Measurements from ENCODE around the gene CNOT3.

CNOT3 gene

DNA sequence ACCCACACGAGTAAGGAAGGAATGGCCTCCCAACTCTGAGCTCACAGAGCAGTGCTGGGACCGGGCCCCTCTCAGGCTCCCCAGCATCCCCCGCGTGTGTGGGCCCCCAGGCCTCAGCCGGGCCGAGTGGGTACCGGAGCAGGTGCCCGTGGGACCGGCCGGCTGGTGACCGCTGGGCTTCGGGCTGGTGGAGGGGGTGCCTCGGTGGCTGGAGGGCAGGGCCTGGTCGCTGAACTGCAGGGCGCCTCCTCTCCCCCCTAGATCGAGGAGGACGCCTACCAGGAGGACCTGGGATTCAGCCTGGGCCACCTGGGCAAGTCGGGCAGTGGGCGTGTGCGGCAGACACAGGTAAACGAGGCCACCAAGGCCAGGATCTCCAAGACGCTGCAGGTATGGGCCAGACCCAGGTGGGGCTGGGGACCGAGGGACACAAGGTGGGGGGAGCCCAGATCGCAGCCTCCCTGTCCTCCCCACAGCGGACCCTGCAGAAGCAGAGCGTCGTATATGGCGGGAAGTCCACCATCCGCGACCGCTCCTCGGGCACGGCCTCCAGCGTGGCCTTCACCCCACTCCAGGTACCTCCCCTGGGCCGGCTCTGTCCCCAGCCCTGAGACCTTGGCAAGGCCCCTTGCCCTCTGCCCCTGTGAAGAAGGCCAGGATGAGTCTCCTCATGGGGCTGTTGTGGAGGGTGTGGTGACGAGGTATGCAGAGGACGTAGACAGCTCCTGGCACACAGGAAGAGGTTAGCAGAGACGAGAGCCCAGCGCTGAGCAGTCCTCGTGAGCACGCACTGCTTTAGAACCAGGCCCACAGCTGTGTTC, 8.6 kb upstream of the CNOT3 start:
- Histone ChIP-seq H2AFZ (ENCODE audit: low read length) (no peak overlapping the region), H3K36me3 (replicated peaks; ENCODE audit: insufficient read depth, low read length) (no peaks in the 10 kb centered on the region), H3K4me2 (ENCODE audit: low read depth, low read length) (no peak overlapping the region), H3K27ac (ENCODE audit: low read length) (no peak overlapping the region), H4K20me1 (ENCODE audit: insufficient read depth, low read length) (no peaks in the 10 kb centered on the region), H3K4me1 (ENCODE audit: low read length) (no peaks in the 10 kb centered on the region), H3K9me3 (replicated peaks; ENCODE audit: insufficient read depth, low read length) (no peaks in the 10 kb centered on the region), H3F3A (ENCODE audit: insufficient read depth, low read length) (no peaks in the 10 kb centered on the region), H3K9ac (ENCODE audit: low read length) (no peak overlapping the region), H3K9me2 (replicated peaks; ENCODE audit: insufficient read depth, low read length) (no peaks in the 10 kb centered on the region), H3K4me3 (ENCODE audit: low read length) (no peak overlapping the region), H3K27me3 (replicated peaks; ENCODE audit: insufficient read depth, low read length) (no peaks in the 10 kb centered on the region), H3K79me2 (ENCODE audit: low read length) (no peaks in the 10 kb centered on the region)
- TF ChIP-seq CTCF (IDR thresholded peaks at IDR 0.05; ENCODE audit: low read length), result no peak
- no peak for TF ChIP-seq EZH2 (optimal IDR thresholded peaks at IDR 0.05; ENCODE audit: low read depth, low read length)
- TF ChIP-seq EZH2phosphoT487 (IDR thresholded peaks at IDR 0.05; ENCODE audit: low read length), result no peak
- no peak for DNase-seq

DNA sequence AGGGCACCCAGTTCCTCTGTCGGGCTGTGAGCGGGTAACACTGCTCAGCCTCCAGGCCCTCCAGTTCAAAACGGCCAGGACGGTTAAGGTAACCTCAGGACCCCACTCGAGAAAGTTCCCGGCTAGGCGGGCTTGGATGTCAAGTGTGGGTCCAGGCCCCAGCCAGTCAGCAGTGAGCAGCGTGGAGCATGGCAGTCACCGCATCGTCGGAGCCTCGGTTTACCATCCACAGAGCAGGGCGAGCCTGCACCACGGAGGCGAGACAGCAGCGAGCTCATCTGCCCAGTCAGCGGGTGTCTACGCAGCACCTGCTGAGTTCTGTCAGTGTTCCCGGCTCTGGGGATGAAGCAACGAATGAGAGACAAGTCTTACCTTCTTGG, 8.0 kb upstream of the CNOT3 start:
- H2AFZ ChIP-seq (ENCODE audit: low read length), result no peak overlapping the region
- H3K27ac ChIP-seq (ENCODE audit: low read length), result no peak overlapping the region
- no peaks in the 10 kb centered on the region for H3F3A ChIP-seq (ENCODE audit: insufficient read depth, low read length)
- no peak for DNase-seq
- no peak overlapping the region for H3K4me3 ChIP-seq (ENCODE audit: low read length)
- H3K27me3 ChIP-seq (replicated peaks; ENCODE audit: insufficient read depth, low read length), result no peaks in the 10 kb centered on the region
- H3K4me1 ChIP-seq (ENCODE audit: low read length), result no peaks in the 10 kb centered on the region
- H3K79me2 ChIP-seq (ENCODE audit: low read length), result no peaks in the 10 kb centered on the region
- no peaks in the 10 kb centered on the region for H3K9me3 ChIP-seq (replicated peaks; ENCODE audit: insufficient read depth, low read length)
- H3K4me2 ChIP-seq (ENCODE audit: low read depth, low read length), result no peak overlapping the region
- TF ChIP-seq EZH2phosphoT487 (IDR thresholded peaks at IDR 0.05; ENCODE audit: low read length), result no peak
- TF ChIP-seq EZH2 (optimal IDR thresholded peaks at IDR 0.05; ENCODE audit: low read depth, low read length), result no peak
- no peak for TF ChIP-seq CTCF (IDR thresholded peaks at IDR 0.05; ENCODE audit: low read length)
- H3K36me3 ChIP-seq (replicated peaks; ENCODE audit: insufficient read depth, low read length), result no peaks in the 10 kb centered on the region
- no peaks in the 10 kb centered on the region for H3K9me2 ChIP-seq (replicated peaks; ENCODE audit: insufficient read depth, low read length)
- H3K9ac ChIP-seq (ENCODE audit: low read length), result no peak overlapping the region
- H4K20me1 ChIP-seq (ENCODE audit: insufficient read depth, low read length), result no peaks in the 10 kb centered on the region

GRCh38 chr19:54133312-54133956, 4.1 kb upstream of the CNOT3 start:
- H2AFZ ChIP-seq (ENCODE audit: low read length), result no peak overlapping the region
- no peak for TF ChIP-seq CTCF (IDR thresholded peaks at IDR 0.05; ENCODE audit: low read length)
- TF ChIP-seq EZH2 (optimal IDR thresholded peaks at IDR 0.05; ENCODE audit: low read depth, low read length), result no peak
- TF ChIP-seq EZH2phosphoT487 (IDR thresholded peaks at IDR 0.05; ENCODE audit: low read length), result no peak
- no peaks in the 10 kb centered on the region for H3F3A ChIP-seq (ENCODE audit: insufficient read depth, low read length)
- H3K27ac ChIP-seq (ENCODE audit: low read length), result no peak overlapping the region
- H3K9ac ChIP-seq (ENCODE audit: low read length), result no peak overlapping the region
- H3K4me2 ChIP-seq (ENCODE audit: low read depth, low read length), result no peak overlapping the region
- no peaks in the 10 kb centered on the region for H3K9me2 ChIP-seq (replicated peaks; ENCODE audit: insufficient read depth, low read length)
- DNase-seq, result peak; percentile 38
- H3K4me3 ChIP-seq (ENCODE audit: low read length), result no peak overlapping the region
- H4K20me1 ChIP-seq (ENCODE audit: insufficient read depth, low read length), result no peaks in the 10 kb centered on the region
- no peaks in the 10 kb centered on the region for H3K27me3 ChIP-seq (replicated peaks; ENCODE audit: insufficient read depth, low read length)
- no peaks in the 10 kb centered on the region for H3K36me3 ChIP-seq (replicated peaks; ENCODE audit: insufficient read depth, low read length)
- peaks cover 4% of the 10 kb centered on the region; the same call in 1 of the 2 replicates for H3K4me1 ChIP-seq (ENCODE audit: low read length)
- no peaks in the 10 kb centered on the region for H3K9me3 ChIP-seq (replicated peaks; ENCODE audit: insufficient read depth, low read length)
- H3K79me2 ChIP-seq (ENCODE audit: low read length), result peaks cover 8% of the 10 kb centered on the region
